ENCODE data around the gene NUDT16L1.

The NUDT16L1 gene

DNA sequence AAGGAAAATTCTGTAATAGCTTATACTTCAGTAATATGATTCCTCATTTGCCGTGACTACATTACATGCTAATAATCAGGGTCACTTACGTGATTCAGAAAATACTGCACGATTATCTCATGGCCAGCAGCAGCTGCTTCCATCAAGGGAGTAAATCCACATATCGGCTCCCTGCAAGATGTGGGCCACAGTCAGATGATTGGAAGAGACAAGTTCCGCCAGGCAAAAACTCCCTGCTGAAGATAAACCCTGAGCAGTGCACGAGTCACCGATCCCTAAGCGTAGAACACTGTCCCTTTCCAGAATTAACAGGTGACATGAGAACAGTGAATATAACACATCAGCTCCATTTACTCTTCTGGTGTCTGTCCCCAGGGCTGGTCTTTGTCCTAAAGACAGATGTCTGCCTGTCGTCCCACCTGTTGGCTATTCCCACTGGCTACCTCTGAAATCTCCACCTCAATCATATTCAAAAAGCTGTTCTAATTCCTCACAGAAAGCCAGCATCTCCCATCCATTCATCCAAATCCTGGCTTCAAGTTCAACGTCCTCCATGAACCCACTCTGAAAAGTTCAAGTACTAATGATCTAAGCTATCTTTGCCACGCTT is 31.4 kb downstream of the NUDT16L1 start:
- H3K4me2 ChIP-seq (ENCODE audit: low read length): no peak overlapping the region
- TF ChIP-seq, protein P1, sequence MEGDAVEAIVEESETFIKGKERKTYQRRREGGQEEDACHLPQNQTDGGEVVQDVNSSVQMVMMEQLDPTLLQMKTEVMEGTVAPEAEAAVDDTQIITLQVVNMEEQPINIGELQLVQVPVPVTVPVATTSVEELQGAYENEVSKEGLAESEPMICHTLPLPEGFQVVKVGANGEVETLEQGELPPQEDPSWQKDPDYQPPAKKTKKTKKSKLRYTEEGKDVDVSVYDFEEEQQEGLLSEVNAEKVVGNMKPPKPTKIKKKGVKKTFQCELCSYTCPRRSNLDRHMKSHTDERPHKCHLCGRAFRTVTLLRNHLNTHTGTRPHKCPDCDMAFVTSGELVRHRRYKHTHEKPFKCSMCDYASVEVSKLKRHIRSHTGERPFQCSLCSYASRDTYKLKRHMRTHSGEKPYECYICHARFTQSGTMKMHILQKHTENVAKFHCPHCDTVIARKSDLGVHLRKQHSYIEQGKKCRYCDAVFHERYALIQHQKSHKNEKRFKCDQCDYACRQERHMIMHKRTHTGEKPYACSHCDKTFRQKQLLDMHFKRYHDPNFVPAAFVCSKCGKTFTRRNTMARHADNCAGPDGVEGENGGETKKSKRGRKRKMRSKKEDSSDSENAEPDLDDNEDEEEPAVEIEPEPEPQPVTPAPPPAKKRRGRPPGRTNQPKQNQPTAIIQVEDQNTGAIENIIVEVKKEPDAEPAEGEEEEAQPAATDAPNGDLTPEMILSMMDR (IDR thresholded peaks at IDR 0.05): no peak
- no peaks in the 10 kb centered on the region for H3K27me3 ChIP-seq (ENCODE audit: control insufficient read depth, insufficient read depth, low read length)
- no peaks in the 10 kb centered on the region for H3K36me3 ChIP-seq (ENCODE audit: control insufficient read depth, insufficient read depth, low read length)
- no peaks in the 10 kb centered on the region for H3K4me1 ChIP-seq
- no peak overlapping the region for H3K4me3 ChIP-seq (ENCODE audit: low read depth, low read length)
- H2AFZ ChIP-seq: no peak overlapping the region
- no peaks in the 10 kb centered on the region for H3K9me3 ChIP-seq (ENCODE audit: control insufficient read depth, low read length)
- no peaks in the 10 kb centered on the region for H3K79me2 ChIP-seq
- no peak overlapping the region for H3K9ac ChIP-seq
- no peak overlapping the region for H3K27ac ChIP-seq

DNA sequence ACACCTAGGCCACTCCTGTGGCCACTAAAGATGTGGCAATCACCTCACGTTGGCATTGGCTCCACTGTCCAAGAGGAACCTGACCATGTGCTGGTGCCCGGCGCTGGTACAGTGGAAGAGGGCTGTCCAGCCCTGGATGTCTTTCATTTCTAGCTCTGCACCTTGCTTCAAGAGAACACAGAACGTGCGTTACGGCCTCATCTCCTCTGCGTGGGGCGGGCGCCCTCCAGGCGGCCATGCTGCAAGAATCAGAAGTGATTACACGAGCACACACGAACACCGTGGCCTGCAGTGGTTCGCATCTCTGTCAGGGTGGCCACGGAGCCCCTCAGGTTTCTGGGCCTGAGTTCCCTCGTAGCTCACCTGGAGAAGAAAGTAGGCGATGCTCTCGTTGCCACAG is 33.3 kb downstream of the NUDT16L1 start:
- no peaks in the 10 kb centered on the region for H3K79me2 ChIP-seq
- no peak overlapping the region for H3K4me3 ChIP-seq (ENCODE audit: low read depth, low read length)
- no peaks in the 10 kb centered on the region for H3K36me3 ChIP-seq (ENCODE audit: control insufficient read depth, insufficient read depth, low read length)
- no peak overlapping the region for H2AFZ ChIP-seq
- H3K9ac ChIP-seq: no peak overlapping the region
- TF ChIP-seq, protein P1 (IDR thresholded peaks at IDR 0.05): no peak
- no peaks in the 10 kb centered on the region for H3K9me3 ChIP-seq (ENCODE audit: control insufficient read depth, low read length)
- no peak overlapping the region for H3K4me2 ChIP-seq (ENCODE audit: low read length)
- no peak overlapping the region for H3K27ac ChIP-seq
- H3K4me1 ChIP-seq: no peaks in the 10 kb centered on the region
- no peaks in the 10 kb centered on the region for H3K27me3 ChIP-seq (ENCODE audit: control insufficient read depth, insufficient read depth, low read length)

DNA sequence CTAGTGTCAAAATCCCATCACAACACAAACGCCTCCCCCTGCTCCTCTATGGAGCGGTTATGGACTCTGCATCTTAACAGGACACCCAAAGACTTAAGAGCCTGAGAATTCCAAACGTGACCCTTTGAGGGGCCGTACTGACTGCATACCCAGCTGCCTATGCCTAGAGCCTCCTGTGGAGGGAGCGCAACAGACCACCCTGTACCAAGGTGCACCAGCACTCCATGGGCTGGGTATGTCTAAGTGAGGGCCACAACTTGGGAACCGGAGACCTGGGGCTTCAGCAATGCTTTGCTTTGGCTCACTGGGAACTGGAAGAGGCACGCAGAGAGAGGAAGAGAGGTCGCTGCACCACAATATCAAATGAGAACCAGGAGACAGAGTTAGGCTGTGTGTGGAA is 35.3 kb downstream of the NUDT16L1 start:
- no peak overlapping the region for H3K4me2 ChIP-seq (ENCODE audit: low read length)
- no peaks in the 10 kb centered on the region for H3K36me3 ChIP-seq (ENCODE audit: control insufficient read depth, insufficient read depth, low read length)
- H3K4me1 ChIP-seq: no peaks in the 10 kb centered on the region
- TF ChIP-seq, protein P1 (IDR thresholded peaks at IDR 0.05): no peak
- H3K9ac ChIP-seq: no peak overlapping the region
- H2AFZ ChIP-seq: no peak overlapping the region
- H3K27ac ChIP-seq: no peak overlapping the region
- no peaks in the 10 kb centered on the region for H3K79me2 ChIP-seq
- no peaks in the 10 kb centered on the region for H3K27me3 ChIP-seq (ENCODE audit: control insufficient read depth, insufficient read depth, low read length)
- H3K4me3 ChIP-seq (ENCODE audit: low read depth, low read length): no peak overlapping the region
- no peaks in the 10 kb centered on the region for H3K9me3 ChIP-seq (ENCODE audit: control insufficient read depth, low read length)

DNA sequence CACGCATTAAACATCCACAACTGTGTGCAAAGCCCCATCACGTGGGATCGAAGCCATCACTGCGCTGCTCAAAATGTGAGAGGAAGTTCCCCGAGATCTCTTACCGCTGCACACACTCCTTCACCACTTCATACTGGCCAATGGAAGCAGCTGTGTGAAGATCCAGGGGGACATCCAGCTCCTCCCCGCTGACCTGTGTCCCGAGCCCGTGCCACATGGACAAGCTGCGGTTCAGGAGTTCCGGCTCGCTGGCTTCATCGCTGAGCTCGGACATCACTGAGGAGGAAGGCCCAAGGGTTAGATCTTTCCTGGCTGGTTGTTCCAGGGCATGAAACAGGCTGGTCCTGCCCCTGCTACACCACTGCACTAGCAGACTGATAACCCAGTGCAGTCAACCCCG is 36.5 kb downstream of the NUDT16L1 start:
- H3K9me3 ChIP-seq (ENCODE audit: control insufficient read depth, low read length): no peaks in the 10 kb centered on the region
- TF ChIP-seq, protein P1 (IDR thresholded peaks at IDR 0.05): no peak
- H3K36me3 ChIP-seq (ENCODE audit: control insufficient read depth, insufficient read depth, low read length): no peaks in the 10 kb centered on the region
- no peaks in the 10 kb centered on the region for H3K27me3 ChIP-seq (ENCODE audit: control insufficient read depth, insufficient read depth, low read length)
- H2AFZ ChIP-seq: no peak overlapping the region
- no peak overlapping the region for H3K9ac ChIP-seq
- no peak overlapping the region for H3K4me2 ChIP-seq (ENCODE audit: low read length)
- no peak overlapping the region for H3K27ac ChIP-seq
- no peak overlapping the region for H3K4me3 ChIP-seq (ENCODE audit: low read depth, low read length)
- no peaks in the 10 kb centered on the region for H3K79me2 ChIP-seq
- H3K4me1 ChIP-seq: no peaks in the 10 kb centered on the region

DNA sequence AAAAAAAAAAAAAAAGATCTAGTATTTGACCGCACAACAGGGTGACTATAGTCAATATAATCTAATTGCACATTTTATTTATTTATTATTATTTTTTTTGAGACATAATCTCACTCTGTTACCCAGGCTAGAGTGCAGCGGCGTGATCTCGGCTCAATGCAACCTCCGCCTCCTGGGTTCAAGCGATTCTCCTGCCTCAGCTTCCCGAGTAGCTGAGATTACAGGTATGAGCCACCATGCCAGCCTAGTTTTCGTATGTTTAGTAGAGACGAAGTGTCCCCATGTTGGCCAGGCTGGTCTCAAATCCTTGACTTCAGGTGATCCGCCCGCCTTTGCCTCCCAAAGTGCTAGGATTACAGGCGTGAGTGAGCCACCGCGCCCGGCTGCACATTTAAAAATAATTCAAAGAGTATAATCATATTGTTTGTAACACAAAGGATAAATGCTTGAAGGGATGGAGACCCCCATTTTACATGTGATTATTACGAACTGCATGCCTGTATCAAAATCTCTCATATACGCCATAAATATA is 39.9 kb downstream of the NUDT16L1 start:
- H3K4me1 ChIP-seq: peaks cover 6% of the 10 kb centered on the region
- TF ChIP-seq, protein P1 (IDR thresholded peaks at IDR 0.05): no peak
- peak overlapping the region; percentile 100 for H3K4me3 ChIP-seq (ENCODE audit: low read depth, low read length)
- peak overlapping the region; percentile 100 for H3K4me2 ChIP-seq (ENCODE audit: low read length)
- H3K27me3 ChIP-seq (ENCODE audit: control insufficient read depth, insufficient read depth, low read length): no peaks in the 10 kb centered on the region
- no peaks in the 10 kb centered on the region for H3K9me3 ChIP-seq (ENCODE audit: control insufficient read depth, low read length)
- no peak overlapping the region for H3K9ac ChIP-seq
- peak overlapping the region; percentile 42 for H3K27ac ChIP-seq
- H3K36me3 ChIP-seq (ENCODE audit: control insufficient read depth, insufficient read depth, low read length): no peaks in the 10 kb centered on the region
- peak overlapping the region; percentile 58 for H2AFZ ChIP-seq
- H3K79me2 ChIP-seq: no peaks in the 10 kb centered on the region
